NCI-H1694 (cell line): Measurements from ENCODE around the gene KRT86.

Experiments
- DNase-seq: peaks from one replicate; lab custom pipeline; 2025; lab: John Stamatoyannopoulos, UW

The KRT86 gene

GRCh38 chr12:52314511-52314910, 40.1 kb downstream of the KRT86 start:
- DNase-seq, result no peak

GRCh38 chr12:52315721-52316120, 41.3 kb downstream of the KRT86 start:
- peak; percentile 4 for DNase-seq

DNA sequence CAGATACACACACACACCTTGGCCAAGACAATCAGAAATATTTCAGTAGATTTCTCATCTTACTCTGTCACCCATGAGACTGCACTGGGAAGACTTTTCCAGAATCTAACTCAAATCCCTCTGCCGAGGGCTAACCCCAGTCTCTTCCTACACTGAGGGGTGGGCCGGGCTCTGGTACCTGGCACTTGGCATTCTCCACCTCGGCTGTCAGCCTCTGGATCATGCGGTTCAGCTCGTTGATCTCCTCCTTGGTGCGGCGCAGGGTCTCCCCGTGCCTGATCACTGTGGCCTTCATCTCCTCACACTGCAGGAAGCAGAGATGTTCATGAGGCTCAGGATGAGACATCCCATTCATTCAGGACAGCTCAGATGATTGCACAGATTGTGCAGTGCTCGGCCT, 41.8 kb downstream of the KRT86 start:
- no peak for DNase-seq

DNA sequence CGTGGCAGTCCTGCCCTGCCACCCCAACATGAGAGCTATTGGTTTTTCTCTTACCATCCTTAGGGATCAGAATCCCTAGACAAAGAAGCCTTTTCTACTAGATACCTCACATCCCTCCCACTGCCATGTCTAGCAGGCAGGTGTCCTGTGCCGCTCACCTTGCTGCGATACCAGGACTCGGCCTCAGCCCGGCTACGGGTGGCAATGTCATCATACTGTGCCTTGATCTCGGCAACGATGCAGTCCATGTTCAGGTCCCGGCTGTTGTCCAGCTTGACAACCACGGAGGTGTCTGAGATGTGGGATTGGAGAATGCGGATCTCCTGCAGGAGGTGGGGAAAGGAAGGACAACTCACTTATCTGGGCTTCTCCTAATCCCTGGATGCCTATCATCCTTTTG, 42.3 kb downstream of the KRT86 start:
- DNase-seq, result no peak

DNA sequence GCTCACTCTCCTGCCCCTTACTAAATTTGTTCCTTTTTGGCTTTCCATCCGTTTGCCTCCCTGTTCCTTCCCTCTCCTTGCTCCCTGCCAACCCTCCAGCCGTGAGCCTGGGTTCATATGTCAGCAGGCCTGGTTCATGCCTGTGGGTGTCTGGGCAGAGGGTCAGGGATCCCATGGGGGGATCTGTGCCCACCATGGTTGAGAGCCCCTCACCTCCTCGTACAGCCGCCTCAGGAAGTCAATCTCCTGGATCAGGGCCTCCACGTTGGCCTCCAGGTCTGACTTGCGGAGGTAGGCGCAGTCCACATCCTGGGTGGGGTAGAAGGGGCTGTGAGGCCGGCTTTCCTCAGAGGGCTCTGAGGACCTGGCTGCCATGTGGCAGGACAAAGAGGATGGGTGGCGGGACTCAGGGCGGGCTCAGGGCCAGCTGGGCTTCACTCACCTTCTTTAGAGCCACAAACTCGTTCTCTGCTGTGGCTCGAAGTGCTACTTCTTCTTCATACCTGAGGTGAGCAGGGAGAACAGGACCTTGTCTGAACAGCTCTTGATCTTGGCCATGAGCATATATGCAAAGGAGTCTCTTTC, 43.1 kb downstream of the KRT86 start:
- DNase-seq, result no peak

DNA sequence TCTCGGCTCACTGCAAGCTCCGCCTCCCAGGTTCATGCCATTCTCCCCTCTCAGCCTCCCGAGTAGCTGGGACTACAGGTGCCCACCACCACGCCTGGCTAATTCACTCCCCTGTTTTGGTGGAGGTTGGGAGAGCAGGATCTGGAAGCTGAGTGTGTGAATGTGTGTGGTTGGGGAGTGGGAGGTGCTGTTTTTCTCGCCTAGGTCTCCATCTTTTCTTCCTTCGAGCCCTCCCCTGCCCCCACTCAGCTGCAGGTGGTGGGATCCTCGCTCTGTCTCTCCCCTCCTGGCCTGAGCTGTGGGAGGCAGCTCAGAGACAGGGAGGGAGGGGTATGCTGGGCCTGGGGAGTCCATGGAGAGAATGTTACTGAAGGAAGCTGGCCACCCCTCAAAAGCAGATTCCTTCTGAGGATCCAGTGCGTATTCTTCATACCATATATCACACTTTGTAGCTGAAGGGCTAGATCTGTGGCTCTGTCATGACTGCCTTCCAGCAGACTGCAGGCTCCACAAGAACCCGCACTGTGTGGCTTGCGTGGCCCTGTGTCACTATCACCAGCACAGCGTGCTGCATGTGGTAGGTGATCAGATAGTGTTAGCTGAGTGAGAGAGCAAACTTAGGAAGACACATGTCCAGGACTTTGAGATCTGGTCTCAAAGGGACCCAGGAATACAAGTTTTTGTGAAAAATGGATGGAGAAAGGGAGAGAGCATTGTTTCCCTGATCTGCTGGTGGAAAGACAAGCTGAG, 44.0 kb downstream of the KRT86 start:
- DNase-seq, result no peak

DNA sequence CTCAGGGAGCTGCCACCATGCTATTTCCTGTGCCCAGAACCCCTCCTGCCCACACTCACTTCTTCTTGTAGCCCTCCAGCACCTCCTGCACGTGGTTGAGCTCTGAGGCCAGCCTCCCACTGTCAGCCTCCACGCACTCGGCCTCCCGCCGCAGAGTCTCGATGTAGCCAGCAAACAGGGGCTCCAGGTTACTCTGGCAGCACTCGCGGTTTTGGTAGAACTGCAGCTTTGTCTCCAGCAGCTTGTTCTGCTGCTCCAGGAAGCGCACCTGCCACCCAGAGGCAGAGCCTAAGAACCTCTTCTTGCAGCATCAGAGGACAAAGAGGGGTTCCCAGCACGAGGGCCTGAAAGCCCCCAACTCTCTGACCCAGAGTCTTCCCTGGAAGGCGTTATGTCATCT, 44.7 kb downstream of the KRT86 start:
- DNase-seq, result no peak

DNA sequence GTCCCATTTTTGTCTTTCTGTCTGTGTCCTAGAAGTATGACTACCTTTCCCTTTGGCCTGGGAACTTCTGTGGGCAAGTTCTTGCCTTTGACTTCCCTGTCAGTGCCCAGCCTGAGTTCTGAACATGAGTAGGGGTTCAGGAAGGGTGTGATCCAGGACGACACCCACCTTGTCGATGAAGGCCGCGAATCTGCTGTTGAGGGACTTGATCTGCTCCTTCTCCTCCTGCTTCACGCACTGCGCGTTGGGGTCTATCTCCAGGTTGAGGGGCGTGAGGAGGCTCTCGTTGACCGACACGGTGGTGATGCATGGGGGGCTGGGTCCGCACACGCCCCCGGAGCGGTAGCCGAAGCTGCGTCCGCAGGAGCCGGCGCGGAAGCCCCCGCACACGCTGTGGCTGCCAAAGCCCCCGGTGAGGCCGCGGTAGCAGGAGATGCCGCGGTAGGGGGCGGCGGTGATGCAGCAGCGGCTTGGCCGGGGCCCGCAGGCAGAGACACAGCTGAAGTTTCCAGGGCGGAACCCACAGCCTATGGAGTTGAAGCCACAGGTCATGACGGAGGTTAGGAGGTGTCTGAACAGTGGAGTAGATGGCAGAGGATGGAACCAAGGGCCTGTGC, 46.4 kb downstream of the KRT86 start, which contains the start of gene KRT83:
Gene KRT83, minus strand, starts transcription at position 615 of the 617 bp plus-strand sequence. Its CDS starts 63 bp downstream, at position 552.
- no peak for DNase-seq

DNA sequence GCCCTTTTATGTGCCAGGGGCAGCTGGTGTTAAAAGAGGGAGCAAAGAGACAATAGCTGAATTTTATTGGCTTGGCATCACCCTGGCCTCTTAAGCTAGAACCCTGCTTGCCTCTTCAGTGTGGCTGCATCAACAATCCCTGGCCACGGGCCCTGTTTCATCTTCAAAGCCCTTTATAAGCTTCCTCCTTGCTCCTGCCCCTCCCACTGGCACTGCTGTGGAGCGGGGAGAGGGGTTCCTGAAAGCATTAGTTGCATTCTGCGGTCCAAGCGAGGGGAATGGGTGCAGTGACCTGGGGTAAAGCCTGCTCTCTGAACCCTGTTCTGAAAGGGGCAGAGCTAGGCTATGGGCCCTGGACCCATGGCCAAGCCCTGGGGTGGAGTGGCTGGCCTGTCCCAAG, 47.0 kb downstream of the KRT86 start:
- no peak for DNase-seq

DNA sequence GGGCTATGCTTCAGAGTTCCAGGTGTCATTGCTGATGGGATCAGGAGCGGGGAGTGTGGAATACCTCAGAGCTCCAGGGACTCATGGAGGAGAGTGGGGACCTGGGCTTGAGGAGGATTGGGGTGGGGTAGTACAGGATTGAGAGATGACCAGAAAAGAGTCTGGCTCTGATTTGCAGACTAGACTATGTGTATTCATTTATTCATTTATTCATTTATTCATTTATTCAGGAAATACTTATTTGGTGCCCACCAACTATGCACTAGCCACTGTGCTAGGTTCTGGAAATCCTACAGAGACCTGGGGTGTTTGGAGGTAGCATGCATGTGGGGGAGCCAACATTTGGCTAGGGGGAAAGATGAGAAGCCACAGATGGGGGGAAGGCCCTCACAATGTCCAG, 47.6 kb downstream of the KRT86 start:
- DNase-seq, result no peak

- DNase-seq, result no peak
Measured at GRCh38 chr12:52323001-52323400, 48.6 kb downstream of the KRT86 start.

DNA sequence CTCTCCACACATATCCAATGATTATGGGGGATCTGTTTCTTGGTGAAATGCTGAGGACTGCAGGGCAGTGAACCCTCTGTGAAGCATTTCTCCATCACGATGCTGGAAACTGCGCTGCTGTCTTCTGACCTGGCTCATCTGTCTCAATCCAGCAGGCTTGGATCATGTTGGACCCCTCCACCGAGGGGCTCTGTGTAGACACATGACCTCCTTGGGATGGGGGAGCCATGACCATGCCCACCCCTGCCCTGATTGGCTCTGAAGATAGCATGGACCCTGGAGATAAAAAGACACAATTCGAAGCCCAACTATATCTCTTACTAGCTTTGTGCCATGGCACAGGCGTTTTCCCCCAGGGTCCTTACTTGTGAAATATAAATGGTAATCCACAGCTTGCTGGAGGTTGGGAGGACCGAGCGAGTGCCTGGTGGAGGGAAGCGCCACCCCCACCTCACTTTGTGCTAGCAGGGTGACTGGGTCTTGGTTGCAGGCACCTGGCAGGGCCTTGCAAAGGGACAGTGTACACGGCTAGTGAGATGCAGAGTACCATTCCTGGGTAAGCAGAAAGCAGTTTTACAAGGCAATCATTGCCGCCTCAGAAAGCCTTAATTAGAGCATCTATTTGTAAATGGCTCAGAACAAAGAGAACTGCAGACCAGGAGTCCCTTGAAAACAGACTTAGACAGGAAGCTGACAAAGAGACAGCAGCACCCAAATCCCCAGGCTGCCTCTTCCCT, 49.1 kb downstream of the KRT86 start:
- DNase-seq, result no peak

DNA sequence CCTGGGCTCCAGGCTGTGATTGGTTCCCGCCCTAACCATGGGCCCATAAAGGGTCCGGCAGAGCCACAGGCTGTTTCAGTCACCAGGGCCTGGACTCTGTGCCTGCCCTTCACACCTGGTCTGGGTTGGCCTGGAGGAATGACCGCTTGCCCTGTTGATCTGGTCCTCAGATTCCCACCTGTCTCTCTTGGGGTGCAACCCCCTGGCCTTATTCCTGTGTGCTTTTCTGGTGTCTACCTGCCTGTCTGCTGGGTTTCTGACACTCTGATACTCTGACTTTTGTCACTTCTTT, 49.7 kb downstream of the KRT86 start:
- no peak for DNase-seq

GRCh38 chr12:52327052-52327829, 52.8 kb downstream of the KRT86 start:
- peak; percentile 73 for DNase-seq

- no peak for DNase-seq
Measured at GRCh38 chr12:52327830-52328500, 53.5 kb downstream of the KRT86 start.

DNA sequence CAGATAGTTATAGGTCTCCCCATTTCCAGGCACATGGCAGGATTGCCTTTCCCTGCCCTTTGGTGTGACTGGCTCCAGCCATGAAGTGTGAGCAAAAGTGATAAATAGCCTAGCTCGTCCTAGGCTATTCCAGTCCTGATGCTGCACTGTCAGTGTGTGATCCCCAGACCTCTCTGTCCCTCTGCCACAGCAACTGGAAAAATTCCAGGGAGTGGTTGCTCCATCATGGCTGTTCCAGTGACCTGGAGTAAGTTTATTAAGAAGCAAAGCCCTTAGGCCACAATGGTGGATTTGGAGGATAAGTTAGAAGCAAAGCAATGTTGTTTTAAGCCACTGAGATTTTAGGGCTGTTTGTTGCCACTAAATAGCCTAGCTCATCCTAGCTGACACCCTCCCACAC, 56.6 kb downstream of the KRT86 start:
- DNase-seq, result no peak

GRCh38 chr12:52331833-52332232, 57.4 kb downstream of the KRT86 start:
- DNase-seq, result no peak

- no peak for DNase-seq
Measured at GRCh38 chr12:52332381-52332780, 57.9 kb downstream of the KRT86 start.

DNA sequence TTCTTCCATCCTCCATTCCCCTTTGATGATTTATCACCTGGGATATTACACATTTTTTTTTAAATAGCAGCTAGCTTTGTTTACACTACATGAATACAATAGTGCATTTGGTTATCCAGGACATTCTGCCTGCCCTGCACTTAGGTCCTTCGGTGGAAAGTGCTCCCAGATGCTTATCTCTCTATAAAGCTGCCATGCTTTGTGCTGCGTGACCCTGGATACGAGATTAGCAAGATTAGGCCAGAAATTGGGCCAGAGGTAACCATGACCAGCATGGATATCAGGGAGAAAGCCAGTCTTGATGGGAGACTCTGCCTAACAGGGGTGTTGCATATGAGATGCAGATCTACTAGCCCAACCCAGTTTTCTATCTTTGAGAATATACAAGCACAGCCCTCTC, 58.9 kb downstream of the KRT86 start:
- DNase-seq, result no peak

DNA sequence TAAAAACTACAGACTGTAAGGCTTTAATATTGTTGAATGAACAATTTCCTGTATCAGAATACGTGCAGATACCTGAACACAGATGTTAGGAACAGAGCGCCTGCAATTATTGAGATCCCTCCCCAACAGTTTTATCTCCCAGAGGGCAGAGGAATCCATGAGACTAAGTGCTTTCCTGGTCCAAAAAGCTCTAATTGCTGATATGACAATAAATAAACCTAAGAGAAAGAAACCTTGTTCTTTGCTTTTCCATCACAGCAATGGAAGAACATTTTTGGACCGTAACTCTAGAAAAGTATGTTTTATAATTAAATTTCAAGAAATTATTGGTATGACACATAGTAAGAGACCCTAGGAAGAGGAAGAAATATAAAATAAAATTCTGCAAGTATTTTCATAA, 59.7 kb downstream of the KRT86 start:
- DNase-seq, result no peak

DNA sequence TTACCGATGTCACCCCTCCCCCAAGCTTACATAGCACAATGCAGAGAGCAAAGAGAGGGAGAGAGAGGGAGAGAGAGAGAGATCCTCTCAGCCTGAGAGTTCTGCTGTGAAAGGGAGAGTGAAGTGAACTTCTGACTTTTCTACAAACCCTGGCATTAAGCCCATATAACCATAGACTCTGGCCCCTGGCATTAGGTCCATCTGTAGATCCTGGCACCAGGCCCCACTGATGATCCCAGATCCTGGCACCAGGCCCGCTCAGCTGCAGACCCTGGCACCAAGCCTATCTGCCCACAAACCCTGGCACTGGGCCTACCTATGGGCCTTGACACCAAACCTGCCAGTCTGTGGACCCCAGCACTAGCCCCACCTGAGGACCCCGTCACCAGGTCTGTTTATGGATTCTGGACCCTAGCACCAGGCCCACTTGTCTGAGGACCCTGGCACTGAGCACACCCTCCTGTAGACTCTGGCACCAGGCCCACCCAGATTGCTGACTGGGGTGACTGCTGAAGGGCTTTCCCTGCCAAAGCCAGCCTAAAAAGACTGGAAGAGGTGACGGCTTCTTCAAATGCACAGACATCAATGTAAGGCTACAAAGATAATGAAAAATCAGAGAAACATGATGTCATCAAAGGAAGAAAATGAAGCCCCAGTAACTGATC, 61.3 kb downstream of the KRT86 start:
- DNase-seq, result peak; percentile 69
